Measurements from ENCODE around the gene FOXA1.
"Not testable (repeated sequence)": the region's sequence is repeated elsewhere in the genome, so short reads cannot be mapped to it uniquely, and the experiment has no call there.

Gene FOXA1

DNA sequence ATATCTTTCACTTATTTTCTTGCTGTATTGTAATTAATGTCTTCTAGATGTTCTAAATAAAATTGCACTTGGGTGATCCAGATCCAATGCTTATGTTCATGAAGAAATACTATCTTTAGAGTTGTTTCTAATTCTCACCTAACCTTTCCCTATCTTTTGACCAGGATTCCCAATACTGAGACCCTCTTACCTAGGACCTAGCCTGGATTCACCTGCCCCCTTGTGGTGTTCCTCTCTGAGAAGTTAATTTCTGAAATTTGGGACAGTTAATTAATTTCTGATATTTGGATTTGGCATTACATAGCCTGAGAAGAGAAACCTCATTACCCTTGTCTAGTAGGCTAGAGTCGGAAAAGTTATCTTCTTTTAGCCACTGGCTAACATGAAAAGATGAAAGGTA lies 29.5 kb downstream of the FOXA1 start:
- Mint-ChIP-seq H3K9me3 (ENCODE audit: low read depth) (no peaks in the 10 kb centered on the region), H3K27me3 (peaks cover 2% of the 10 kb centered on the region), H3K4me1 (ENCODE audit: low read depth) (no peaks in the 10 kb centered on the region), H3K27ac (no peak overlapping the region), H3K4me3 (no peak overlapping the region), H3K36me3 (no peaks in the 10 kb centered on the region)

DNA sequence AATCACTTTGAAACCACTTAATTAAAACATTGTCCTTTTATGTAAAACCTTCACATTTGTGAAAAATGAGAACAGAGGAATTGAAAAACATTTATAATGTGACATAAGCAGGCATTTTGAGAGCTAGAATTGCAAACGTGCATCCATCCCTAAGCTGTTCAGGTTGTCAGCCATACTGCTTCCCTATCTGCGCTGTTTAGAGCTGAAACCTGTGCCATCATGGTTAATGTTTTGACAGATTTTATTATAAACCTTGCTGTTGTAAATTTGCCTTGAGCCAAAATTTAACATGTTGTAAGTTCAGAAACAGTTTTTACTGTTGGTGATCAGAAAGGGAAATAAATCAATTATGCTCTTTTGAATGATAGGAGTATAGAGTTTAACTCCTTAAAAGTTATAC lies 31.9 kb downstream of the FOXA1 start:
- no peak overlapping the region for H3K27ac Mint-ChIP-seq
- H3K36me3 Mint-ChIP-seq = no peaks in the 10 kb centered on the region
- no peak overlapping the region for H3K4me3 Mint-ChIP-seq
- no peaks in the 10 kb centered on the region for H3K27me3 Mint-ChIP-seq
- H3K9me3 Mint-ChIP-seq (ENCODE audit: low read depth) = no peaks in the 10 kb centered on the region
- no peaks in the 10 kb centered on the region for H3K4me1 Mint-ChIP-seq (ENCODE audit: low read depth)

DNA sequence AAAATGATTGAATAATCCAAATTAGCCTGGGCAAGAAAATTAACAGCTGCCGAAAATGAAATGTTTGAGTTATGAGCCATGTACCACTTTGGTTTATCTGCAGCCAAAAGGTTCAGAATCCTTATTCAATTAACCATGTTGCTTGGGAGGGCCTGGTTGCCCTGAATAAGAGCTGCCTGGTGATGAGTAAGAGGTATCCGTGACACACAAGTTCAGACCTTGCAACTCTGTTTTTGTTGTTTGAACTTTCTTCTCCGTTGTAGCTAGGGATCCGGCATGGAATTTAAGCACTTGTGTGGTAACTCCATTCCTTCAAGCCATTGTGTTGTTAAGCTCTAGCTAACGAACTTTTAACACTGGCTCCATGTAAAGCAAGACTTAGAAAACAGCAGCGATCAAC lies 35.7 kb downstream of the FOXA1 start:
- no peaks in the 10 kb centered on the region for H3K27me3 Mint-ChIP-seq
- H3K36me3 Mint-ChIP-seq = no peaks in the 10 kb centered on the region
- H3K4me1 Mint-ChIP-seq (ENCODE audit: low read depth) = no peaks in the 10 kb centered on the region
- H3K9me3 Mint-ChIP-seq (ENCODE audit: low read depth) = no peaks in the 10 kb centered on the region
- no peak overlapping the region for H3K4me3 Mint-ChIP-seq
- no peak overlapping the region for H3K27ac Mint-ChIP-seq

DNA sequence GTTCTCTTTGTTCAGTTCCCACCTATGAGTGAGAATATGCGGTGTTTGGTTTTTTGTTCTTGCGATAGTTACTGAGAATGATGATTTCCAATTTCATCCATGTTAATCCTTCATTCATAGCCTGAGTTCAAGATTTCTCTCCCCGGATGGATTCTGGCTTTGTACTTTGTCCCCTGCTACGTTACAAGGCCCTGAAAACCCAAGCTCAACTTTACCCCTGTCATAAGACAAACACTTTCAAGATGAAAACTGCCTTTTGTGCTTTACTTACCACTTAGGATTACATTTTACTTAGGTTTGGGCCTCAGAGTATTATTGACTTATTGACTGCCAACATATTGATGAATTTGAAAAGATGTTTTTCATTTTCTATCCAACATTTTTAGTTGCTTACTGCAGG lies 36.3 kb downstream of the FOXA1 start:
- Mint-ChIP-seq H3K27me3 (no peaks in the 10 kb centered on the region), H3K4me3 (no peak overlapping the region), H3K4me1 (ENCODE audit: low read depth) (no peaks in the 10 kb centered on the region), H3K9me3 (ENCODE audit: low read depth) (peaks cover 5% of the 10 kb centered on the region), H3K27ac (no peak overlapping the region), H3K36me3 (no peaks in the 10 kb centered on the region)

DNA sequence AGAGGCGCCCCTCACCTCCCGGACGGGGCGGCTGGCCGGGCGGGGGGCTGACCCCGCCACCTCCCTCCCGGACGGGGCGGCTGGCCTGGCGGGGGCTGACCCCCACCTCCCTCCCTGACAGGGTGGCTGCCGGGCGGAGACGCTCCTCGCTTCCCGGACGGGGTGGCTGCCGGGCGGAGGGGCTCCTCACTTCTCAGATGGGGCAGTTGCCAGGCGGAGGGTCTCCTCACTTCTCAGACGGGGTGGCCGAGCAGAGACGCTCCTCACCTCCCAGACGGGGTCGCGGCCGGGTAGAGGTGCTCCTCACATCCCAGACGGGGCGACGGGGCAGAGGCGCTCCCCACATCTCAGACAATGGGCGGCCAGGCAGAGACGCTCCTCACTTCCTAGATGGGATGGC lies 39.5 kb downstream of the FOXA1 start:
- H3K27me3 Mint-ChIP-seq; H3K36me3 Mint-ChIP-seq; H3K4me3 Mint-ChIP-seq; H3K4me1 Mint-ChIP-seq (ENCODE audit: low read depth); H3K27ac Mint-ChIP-seq: not testable (repeated sequence)
- H3K9me3 Mint-ChIP-seq (ENCODE audit: low read depth) = peaks cover 18% of the 10 kb centered on the region

DNA sequence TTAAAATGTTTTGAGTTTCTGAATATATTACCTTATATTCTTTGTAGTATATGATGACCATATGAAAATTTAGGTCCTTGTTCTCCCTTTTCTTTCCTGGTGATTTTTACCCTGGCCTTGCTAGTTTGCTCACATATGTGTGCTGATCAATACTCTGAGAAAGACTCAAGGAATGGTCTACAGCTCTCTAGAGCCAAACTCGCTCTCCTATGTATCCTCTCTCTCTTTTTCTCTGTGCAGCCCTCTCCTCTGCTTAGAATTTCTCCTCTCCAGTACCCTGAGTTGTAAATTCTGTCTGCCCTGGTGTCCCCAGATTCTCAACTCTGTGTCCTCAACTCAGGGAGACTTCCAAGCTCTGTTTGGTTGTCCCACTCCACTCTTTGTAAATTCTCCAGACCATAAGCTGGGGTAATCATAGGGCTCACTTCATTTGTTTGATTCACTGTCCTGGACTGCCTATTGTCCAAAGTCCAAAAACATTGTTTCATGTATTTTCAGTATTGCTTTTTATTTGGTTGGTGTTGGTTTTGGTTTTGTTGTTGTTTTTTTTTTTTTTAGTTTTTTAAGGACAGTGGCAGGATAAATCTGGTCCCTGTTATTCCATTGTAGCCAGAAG lies 41.0 kb downstream of the FOXA1 start:
- H3K27ac Mint-ChIP-seq = no peak overlapping the region
- H3K4me3 Mint-ChIP-seq = no peak overlapping the region
- no peaks in the 10 kb centered on the region for H3K27me3 Mint-ChIP-seq
- H3K36me3 Mint-ChIP-seq = no peaks in the 10 kb centered on the region
- H3K4me1 Mint-ChIP-seq (ENCODE audit: low read depth) = no peaks in the 10 kb centered on the region
- H3K9me3 Mint-ChIP-seq (ENCODE audit: low read depth) = peaks cover 18% of the 10 kb centered on the region

DNA sequence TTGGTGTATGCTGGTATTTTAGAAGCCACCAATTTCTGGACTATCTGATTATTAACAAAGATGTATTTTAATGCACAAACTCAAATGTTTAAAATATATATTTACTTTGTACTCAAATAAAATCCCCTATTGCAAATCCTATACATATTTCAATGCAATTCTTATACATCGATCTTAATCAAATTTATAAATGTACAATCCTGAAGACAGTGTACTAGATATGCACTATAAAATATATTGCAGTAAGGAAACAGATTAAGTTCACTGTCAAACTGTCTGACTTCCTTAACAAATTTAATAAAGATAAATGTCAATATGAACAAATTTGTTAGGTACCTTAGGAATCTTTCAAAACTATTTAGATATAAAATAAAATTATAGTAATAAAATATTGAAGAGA lies 43.9 kb downstream of the FOXA1 start:
- H3K27ac Mint-ChIP-seq = no peak overlapping the region
- no peaks in the 10 kb centered on the region for H3K36me3 Mint-ChIP-seq
- no peak overlapping the region for H3K4me3 Mint-ChIP-seq
- H3K27me3 Mint-ChIP-seq = no peaks in the 10 kb centered on the region
- no peaks in the 10 kb centered on the region for H3K4me1 Mint-ChIP-seq (ENCODE audit: low read depth)
- peaks cover 21% of the 10 kb centered on the region for H3K9me3 Mint-ChIP-seq (ENCODE audit: low read depth)

DNA sequence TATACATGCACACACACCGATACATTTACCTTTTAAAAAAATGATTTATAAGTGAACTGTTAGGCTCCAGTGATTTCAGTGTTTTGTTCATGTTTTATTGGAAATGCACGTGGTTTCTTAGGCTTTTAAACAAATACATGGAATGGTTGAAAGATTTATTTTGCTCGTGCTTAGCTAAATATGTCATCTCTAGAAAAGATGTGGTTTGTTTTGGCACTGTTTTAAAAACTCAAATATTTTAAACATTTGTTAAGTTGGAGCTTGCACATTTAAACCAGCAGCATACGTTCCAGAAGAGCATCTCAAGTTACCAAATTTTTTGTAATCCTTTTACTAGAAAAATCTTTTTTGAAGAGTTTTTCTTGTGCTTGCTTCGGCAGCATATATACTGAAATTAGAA lies 44.5 kb downstream of the FOXA1 start:
- Mint-ChIP-seq H3K36me3 (no peaks in the 10 kb centered on the region), H3K9me3 (ENCODE audit: low read depth) (peaks cover 21% of the 10 kb centered on the region), H3K27me3 (no peaks in the 10 kb centered on the region), H3K4me3 (no peak overlapping the region), H3K4me1 (ENCODE audit: low read depth) (no peaks in the 10 kb centered on the region), H3K27ac (no peak overlapping the region)

DNA sequence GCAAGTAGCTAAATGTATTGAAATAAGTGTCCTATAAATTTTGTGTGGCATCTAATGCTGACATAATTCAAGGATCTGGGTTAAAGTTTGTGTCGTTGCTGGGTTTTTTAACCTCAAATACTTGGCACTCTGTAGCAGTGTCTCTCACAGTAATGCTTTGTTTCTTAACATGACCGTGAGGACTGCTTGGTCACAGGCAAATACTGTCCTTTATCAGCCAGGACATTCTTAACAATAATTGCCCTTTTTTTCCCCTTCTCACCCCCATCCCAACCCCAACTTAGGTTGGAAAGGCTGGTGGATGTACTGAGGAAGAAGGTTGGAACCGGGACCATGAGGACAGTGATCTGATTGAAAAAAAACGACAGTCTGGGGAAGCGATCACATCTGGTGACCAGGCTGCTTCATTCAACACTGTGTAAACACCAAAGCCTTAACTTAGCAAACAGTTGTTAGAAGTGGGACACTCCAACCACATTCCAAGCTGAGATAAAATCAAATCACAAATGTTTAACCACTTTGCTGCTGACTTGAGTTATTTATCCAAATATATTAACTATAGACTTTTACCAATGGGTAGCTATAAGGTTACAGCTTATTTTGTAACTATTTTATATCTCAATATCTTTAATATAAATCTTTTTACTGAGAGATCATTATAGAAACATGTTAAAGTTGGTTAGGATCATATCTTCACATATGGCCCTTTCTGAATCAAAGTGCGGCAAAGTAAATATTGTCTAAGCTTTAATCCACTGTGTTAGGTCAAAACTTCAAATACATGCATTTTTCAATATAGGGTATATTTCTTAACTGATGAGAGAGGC lies 48.2 kb downstream of the FOXA1 start:
- Mint-ChIP-seq H3K4me1 (ENCODE audit: low read depth) (no peaks in the 10 kb centered on the region), H3K27me3 (no peaks in the 10 kb centered on the region), H3K4me3 (no peak overlapping the region), H3K36me3 (no peaks in the 10 kb centered on the region), H3K9me3 (ENCODE audit: low read depth) (peaks cover 3% of the 10 kb centered on the region), H3K27ac (no peak overlapping the region)

DNA sequence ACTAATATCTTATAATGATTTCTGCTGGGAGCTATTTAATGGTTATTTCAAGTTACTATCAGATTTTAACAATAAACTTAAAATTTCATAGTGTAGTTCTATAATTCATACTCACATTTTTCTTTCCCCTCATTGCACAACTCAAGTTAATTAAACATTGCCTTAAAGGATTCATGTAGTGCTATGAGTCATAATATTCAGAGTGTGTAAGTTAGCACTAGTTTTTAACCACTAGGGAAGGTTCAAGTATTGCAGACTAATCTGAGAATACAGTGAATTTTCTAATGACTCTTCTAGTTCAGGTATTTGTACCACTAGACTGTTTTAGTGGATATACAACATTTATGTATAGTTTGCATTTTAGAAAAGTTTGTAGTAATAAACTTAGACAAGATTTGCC lies 49.9 kb downstream of the FOXA1 start:
- Mint-ChIP-seq H3K4me3 (no peak overlapping the region), H3K27me3 (no peaks in the 10 kb centered on the region), H3K36me3 (no peaks in the 10 kb centered on the region), H3K9me3 (ENCODE audit: low read depth) (peaks cover 3% of the 10 kb centered on the region), H3K4me1 (ENCODE audit: low read depth) (no peaks in the 10 kb centered on the region), H3K27ac (no peak overlapping the region)

DNA sequence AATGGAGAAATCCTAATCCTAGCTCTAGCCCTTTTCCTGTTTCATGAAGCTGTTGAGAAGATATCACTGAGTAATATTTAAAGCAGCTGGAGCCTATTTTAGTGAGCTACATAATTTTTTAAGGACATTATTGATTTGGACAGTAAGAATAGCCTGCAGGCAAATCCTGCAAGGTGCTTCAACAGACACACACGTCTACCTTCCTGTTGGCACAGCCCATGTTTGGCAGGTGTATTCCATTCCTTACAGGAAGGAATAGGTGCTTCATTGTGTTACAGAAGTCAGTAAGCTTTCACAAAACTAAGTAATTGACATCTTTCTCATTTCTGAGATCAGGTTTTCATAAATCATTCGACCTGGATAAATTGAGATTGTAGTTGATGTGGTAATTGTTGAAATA lies 50.6 kb downstream of the FOXA1 start:
- Mint-ChIP-seq H3K9me3 (ENCODE audit: low read depth) (peaks cover 3% of the 10 kb centered on the region), H3K27ac (no peak overlapping the region), H3K27me3 (no peaks in the 10 kb centered on the region), H3K36me3 (no peaks in the 10 kb centered on the region), H3K4me1 (ENCODE audit: low read depth) (no peaks in the 10 kb centered on the region), H3K4me3 (no peak overlapping the region)

DNA sequence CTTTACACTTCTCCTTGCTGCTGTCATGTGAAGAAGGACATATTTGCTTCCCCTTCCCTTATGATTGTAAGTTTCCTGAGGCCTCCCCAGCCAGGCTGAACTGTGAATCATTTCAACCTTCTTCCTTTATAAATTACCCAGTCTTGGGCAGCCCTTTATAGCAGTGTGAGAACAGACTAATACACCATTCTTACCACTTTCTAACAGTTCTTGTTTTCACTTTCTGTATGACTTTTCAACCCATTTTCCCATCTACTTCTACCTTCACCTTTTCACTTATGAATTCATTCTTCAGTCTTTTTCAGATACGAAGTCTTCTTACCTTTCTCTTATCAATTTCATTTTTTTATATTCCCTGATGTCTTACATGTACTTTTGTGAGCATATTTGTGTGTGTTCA lies 55.1 kb downstream of the FOXA1 start:
- no peaks in the 10 kb centered on the region for H3K27me3 Mint-ChIP-seq
- no peak overlapping the region for H3K4me3 Mint-ChIP-seq
- H3K36me3 Mint-ChIP-seq = no peaks in the 10 kb centered on the region
- no peaks in the 10 kb centered on the region for H3K9me3 Mint-ChIP-seq (ENCODE audit: low read depth)
- H3K4me1 Mint-ChIP-seq (ENCODE audit: low read depth) = no peaks in the 10 kb centered on the region
- H3K27ac Mint-ChIP-seq = no peak overlapping the region
